GM19035 (cell line): Measurements from ENCODE around the gene RMC1.

Experiments
- ATAC-seq: cut with Tn5 transposase; IDR thresholded peaks from one replicate; pipeline ENCODE4 v1.9.1; 2021; ENCODE audit not compliant: unreplicated experiment

RMC1 gene

GRCh38 chr18:23580677-23581367 lies 77.5 kb downstream of the RMC1 start:
- ATAC-seq = no peak
